ENCODE data around the gene CACNA1B.
"Not testable (repeated sequence)": the region's sequence is repeated elsewhere in the genome, so short reads cannot be mapped to it uniquely, and the experiment has no call there.

The CACNA1B gene

GRCh38 chr9:137866226-137867141 lies 11.1 kb upstream of the CACNA1B start:
- no peak for DNase-seq (ENCODE audit: low read depth)

GRCh38 chr9:137870432-137870831 lies 7.2 kb upstream of the CACNA1B start:
- no peak for DNase-seq (ENCODE audit: low read depth)

GRCh38 chr9:137872296-137872695 lies 5.3 kb upstream of the CACNA1B start:
- no peak for DNase-seq (ENCODE audit: low read depth)

- DNase-seq (ENCODE audit: low read depth): no peak
These were observed 4.2 kb upstream of the CACNA1B start for GRCh38 chr9:137873408-137873807.

- no peak for DNase-seq (ENCODE audit: low read depth)
These were observed 3.7 kb upstream of the CACNA1B start for GRCh38 chr9:137873858-137874362.

- no peak for DNase-seq (ENCODE audit: low read depth)
These were observed 2.2 kb upstream of the CACNA1B start for GRCh38 chr9:137875354-137875753.

- no peak for DNase-seq (ENCODE audit: low read depth)
These were observed 1.7 kb upstream of the CACNA1B start for GRCh38 chr9:137875846-137876245.

- DNase-seq (ENCODE audit: low read depth): no peak
These were observed 1.3 kb upstream of the CACNA1B start for GRCh38 chr9:137876269-137876668.

GRCh38 chr9:137876781-137877386 lies 698 bp upstream of the CACNA1B start:
- no peak for DNase-seq (ENCODE audit: low read depth)

GRCh38 chr9:137878146-137878941 lies 762 bp downstream of the CACNA1B start:
- no peak for DNase-seq (ENCODE audit: low read depth)

GRCh38 chr9:137879052-137879451 lies 1.5 kb downstream of the CACNA1B start:
- DNase-seq (ENCODE audit: low read depth): no peak

- DNase-seq (ENCODE audit: low read depth): no peak
These were observed 2.1 kb downstream of the CACNA1B start for GRCh38 chr9:137879566-137880150.

GRCh38 chr9:137880160-137880975 lies 2.8 kb downstream of the CACNA1B start:
- DNase-seq (ENCODE audit: low read depth): no peak

- no peak for DNase-seq (ENCODE audit: low read depth)
These were observed 3.5 kb downstream of the CACNA1B start for GRCh38 chr9:137880976-137881530.

- no peak for DNase-seq (ENCODE audit: low read depth)
These were observed 4.3 kb downstream of the CACNA1B start for GRCh38 chr9:137881591-137882505.

GRCh38 chr9:137882506-137882821 lies 4.9 kb downstream of the CACNA1B start:
- no peak for DNase-seq (ENCODE audit: low read depth)

- DNase-seq (ENCODE audit: low read depth): not testable (repeated sequence)
These were observed 6.4 kb downstream of the CACNA1B start for GRCh38 chr9:137883977-137884376.

GRCh38 chr9:137884547-137884946 lies 7.0 kb downstream of the CACNA1B start:
- not testable (repeated sequence) for DNase-seq (ENCODE audit: low read depth)

GRCh38 chr9:137885121-137885520 lies 7.5 kb downstream of the CACNA1B start:
- not testable (repeated sequence) for DNase-seq (ENCODE audit: low read depth)

GRCh38 chr9:137888621-137889020 lies 11.0 kb downstream of the CACNA1B start:
- not testable (repeated sequence) for DNase-seq (ENCODE audit: low read depth)
